Measurements from ENCODE around the gene PDE3B.

The PDE3B gene

DNA sequence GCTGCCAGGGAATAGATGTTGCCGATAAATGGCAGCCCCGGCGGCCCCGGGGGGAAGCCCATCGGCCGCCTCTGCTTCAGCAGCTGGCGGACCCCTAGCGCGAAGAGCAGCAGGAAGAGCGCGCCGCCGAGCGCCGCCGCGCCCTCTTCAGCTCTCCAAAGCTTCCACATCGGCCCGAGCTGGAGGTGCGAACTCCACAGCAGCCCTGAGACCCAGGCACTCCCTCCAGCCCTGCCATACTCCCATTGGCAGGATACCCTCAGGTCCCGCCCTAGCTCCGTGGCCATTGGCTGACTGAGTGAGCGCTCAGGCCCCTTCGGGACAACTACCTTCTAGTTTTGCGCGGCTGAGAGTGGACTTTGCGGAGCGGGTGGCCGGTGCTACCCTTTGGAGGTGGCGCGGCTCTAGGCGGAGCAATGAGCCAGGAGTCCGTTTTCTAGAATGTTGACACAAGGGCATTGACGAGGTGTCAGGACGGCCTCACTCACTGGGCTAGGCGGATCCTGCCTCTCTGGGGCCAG, 248.5 kb downstream of the PDE3B start, which contains the start of gene CYP2R1:
TSS of gene CYP2R1 (minus strand) at position 196 of the 521 bp plus-strand sequence. CDS start at position 170, 26 bp downstream.
- DNase-seq, result peak; percentile 20

DNA sequence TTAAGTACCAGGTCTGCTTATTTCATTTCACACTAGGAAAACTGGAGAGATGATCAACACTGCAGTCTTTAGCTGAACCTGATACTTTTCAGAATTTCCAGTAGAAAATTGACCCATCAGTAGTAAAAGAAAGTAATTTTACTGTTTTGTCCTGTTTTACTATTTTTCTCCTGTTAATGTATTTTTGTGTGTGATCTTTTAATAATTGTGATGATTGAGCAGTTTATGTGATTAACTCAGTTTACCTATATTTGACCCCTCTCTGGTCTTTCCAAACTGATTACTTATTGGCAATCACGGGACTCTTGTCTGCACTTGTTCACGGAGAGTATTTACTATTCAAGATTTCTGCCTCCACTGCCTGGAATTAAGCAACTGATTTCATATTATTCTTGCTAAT, 249.0 kb downstream of the PDE3B start:
- DNase-seq, result no peak

DNA sequence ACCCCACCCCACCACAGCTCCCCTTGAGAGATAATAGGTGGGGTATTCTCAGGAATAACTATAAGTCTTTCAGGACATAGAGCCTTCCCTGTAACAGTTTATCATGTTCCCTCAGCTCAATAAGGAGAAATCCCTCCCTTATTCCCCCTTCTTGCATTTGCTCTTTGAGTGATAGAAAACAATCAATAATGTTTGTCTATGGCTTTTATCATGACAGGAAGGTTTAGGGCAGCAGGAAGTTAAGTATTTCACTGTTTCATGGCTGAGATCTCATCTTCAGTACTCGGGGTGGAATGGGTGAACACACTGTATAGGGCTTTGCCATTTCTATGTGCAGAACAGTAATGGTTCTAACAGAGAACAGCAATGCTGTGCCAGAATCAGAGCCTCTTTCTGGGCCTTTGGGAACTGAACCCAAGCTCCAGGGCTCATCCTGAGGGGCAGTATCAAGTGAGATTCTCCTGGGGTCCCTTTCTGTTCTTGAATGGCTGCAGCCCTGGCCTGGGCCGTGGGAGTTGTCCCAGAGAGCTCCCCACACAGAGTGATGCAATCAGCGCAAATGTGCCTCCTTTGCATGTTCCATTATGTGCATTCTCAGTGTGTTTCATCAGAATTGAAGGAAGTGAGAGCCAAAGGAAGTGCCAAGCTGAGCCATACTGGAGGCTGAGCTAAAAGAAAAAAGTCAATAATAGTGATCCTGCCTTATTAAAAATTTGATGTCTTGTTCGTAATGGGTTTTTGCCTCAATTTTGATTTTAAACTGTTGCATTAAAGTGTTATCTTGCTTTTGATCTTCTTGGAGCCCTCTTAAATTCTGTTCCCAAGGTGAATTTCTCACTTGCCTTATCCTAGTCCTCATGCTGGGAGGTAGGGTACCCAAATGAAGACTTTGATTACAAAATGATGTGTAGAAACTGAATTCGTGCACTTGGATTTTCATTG, 251.3 kb downstream of the PDE3B start:
- DNase-seq, result no peak

DNA sequence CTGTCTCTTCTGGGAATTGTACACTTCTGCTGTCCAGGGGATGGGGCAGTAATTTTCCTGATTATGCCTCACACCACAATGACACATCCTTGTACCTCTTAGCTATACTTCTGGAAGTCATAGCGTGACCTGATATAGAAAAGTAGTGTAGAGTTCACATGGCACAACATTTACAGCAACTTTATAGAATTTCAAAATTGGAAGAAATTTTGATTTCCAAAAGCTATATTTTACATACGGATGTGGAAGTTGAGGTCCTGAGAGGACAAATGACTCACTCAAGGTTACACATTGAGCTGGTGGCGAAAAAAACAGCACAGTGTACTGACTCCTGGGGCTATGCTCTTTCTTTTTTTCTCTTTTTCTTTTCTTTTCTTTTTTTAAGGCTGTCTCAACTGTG, 254.8 kb downstream of the PDE3B start:
- DNase-seq, result no peak

DNA sequence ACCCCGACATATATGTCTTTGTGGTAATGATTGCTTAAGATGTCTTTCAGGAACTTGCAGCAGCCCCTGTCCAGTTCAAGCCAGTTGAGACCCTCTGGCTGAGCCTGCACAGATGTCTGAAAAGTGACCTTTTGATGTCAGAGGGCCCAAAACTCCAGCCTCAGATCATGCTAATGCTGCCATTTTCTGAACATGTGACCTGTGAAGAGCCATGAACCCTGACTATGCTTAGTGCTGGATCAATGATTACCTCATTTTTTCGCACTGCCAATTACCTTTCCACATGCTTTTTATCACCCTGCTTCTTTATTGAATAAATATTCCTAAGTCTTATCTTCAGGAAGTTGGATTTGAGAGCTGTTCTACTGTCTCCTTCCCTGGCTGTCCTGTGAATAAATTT, 255.3 kb downstream of the PDE3B start:
- DNase-seq, result no peak

GRCh38 chr11:14902650-14903350, 259.2 kb downstream of the PDE3B start:
- DNase-seq, result no peak

DNA sequence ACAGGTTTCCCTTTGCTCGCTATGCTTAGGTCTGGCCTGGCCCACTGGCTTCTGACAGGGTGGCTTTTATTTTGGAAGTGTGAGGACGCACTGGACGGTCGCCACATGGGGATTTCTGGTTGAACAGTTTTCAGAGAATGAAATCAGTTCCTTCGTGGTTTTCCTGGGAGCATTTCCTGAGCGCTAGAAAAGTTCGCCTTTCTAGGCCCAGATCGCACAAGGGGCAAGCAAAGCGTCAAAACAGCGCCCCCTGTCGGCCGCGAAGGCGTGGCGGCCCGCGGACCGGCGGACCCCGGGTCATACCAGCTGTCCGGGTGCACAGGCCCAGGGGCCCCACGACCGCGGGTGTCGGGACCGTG, 261.1 kb downstream of the PDE3B start:
- DNase-seq, result no peak

GRCh38 chr11:14905104-14906033, 261.8 kb downstream of the PDE3B start:
- DNase-seq, result no peak

DNA sequence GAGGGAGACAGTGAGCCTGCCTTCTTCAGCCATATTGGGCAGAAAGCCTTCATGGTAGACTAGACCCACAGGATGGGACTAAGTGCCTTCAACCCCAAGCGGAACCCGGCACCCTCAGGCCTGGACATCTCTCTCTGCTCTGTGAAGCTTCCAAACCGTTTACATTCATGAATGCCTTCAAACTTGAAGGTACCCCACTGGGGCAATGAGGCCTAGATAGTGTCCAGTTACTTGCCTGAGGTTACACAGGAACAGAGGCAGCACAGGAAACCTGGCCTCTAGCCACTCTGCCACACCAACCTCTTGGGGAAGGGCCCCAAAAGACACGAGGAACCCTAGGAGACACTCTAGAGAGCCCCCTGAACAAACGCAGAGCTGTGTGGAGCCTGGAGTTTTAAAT, 263.0 kb downstream of the PDE3B start:
- no peak for DNase-seq

GRCh38 chr11:14906993-14907392, 263.4 kb downstream of the PDE3B start:
- DNase-seq, result no peak

GRCh38 chr11:14907411-14908213, 264.0 kb downstream of the PDE3B start:
- DNase-seq, result no peak

GRCh38 chr11:14908214-14908880, 264.7 kb downstream of the PDE3B start:
- DNase-seq, result no peak

DNA sequence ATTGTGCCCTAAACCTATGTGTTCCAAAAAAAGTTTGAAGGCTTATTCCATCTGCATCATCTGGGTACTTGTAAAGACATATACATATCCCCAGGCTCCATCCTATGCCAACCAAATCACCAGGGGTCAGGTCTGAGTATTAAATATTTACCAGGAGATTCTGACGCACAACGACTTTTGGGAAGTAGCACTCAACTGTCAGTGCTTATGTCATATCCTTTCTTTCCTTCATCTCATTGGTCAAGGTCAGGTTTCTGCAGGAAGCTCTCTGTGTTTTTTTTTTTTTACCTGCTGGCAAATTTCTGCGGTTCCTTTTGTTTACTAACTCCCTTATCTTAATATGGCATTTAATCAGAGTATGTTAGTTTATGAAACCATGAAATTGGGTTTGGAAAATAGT, 270.9 kb downstream of the PDE3B start:
- DNase-seq, result no peak

DNA sequence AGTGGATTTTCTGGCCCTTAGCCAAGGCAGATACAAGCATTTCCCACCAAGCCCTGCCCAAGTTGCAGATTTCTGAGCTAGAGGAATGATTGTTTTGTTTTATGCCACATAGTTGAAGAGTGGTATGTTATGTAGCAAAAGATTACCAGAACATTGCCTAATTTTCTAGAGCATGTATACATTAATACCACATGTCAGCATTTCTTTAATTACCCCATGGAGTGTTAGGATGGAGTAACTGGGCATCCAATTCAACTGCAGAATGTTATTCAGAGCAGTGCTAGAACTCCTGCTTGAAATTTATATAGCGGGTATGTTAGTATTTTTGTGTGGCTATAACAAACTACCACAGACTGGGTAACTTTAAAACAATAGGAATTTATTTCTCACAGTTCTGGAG, 272.8 kb downstream of the PDE3B start:
- DNase-seq, result no peak

Data from NCI-H2171 (cell line).